GM12878 (cell line): ENCODE data around the gene FYB1. TPM values are rescaled to one million over a fixed set of nuclear protein-coding genes. Genes with fewer than 3 reads are reported as not detected.

Experiments used
- ATAC-seq: fragments of 200-7000 bp; cut with Tn5 transposase; 3 replicates; pipeline ENCODE4 v1.9.1; 2020; ENCODE audit warnings: mild to moderate bottlenecking, moderate library complexity
- BruUV-seq: library from RNA; stranded (reverse); fragments of 400-500 nt; replicated peaks from 2 replicates; lab custom pipeline; 2021; lab: Mats Ljungman, UMichigan
- CTCF ChIA-PET: fragments of 300-600 bp; sonication (Branson Sonifier 250); formaldehyde crosslinking; extraction: SDS; loops from one replicate; lab custom pipeline; 2021; ENCODE audit warnings: inconsistent platforms; lab: Yijun Ruan, JAX
- POLR2A ChIA-PET: fragments of 350-600 bp; formaldehyde crosslinking; extraction: SDS; loops from one replicate; lab custom pipeline; 2021; ENCODE audit warnings: inconsistent platforms; lab: Charles Lee
- RAD21 ChIA-PET: fragments of 300-600 bp; sonication (Branson Sonifier 250); formaldehyde crosslinking; loops from one replicate; lab custom pipeline; 2023; ENCODE audit warnings: antibody characterized with exemption; ENCODE audit not compliant: unreplicated experiment; lab: Charles Lee
- SMC1A ChIA-PET: fragments of 300-600 bp; sonication (Branson Sonifier 250); formaldehyde crosslinking; loops from one replicate; lab custom pipeline; 2023; ENCODE audit not compliant: unreplicated experiment, uncharacterized antibody; lab: Charles Lee
- DNase-seq: peaks from one replicate; pipeline ENCODE4 v3.0.0-alpha.2; 2011; ENCODE audit warnings: low read depth, low spot score
- FAIRE-seq: peaks from 3 replicates; lab custom pipeline; 2011; peaks lifted over from hg19 to GRCh38; lab: Jason Lieb, UNC
- H2AFZ ChIP-seq: 2 replicates; pipeline ENCODE4 v1.6.0; 2011; ENCODE audit warnings: low read depth, low read length, control low read depth; ENCODE audit not compliant: control insufficient read depth
- H3K27ac ChIP-seq: 2 replicates; pipeline ENCODE4 v1.5.1; 2011; ENCODE audit warnings: control low read depth; ENCODE audit not compliant: control insufficient read depth, insufficient read depth
- H3K27me3 ChIP-seq, 2 experiments: replicated peaks in 1 of 2; 2 replicates each; pipeline versions ENCODE4 v1.6.0 to v1.6.1; 2011; ENCODE audit warnings: low read length in 1 of 2; ENCODE audit not compliant: control insufficient read depth in 2 of 2, insufficient read depth in 2 of 2
- H3K36me3 ChIP-seq, 2 experiments: 2 replicates each; pipeline ENCODE4 v1.5.1; 2011; ENCODE audit warnings: low read length in 1 of 2; ENCODE audit not compliant: control insufficient read depth in 2 of 2, insufficient read depth in 2 of 2
- H3K4me1 ChIP-seq: 2 replicates; pipeline ENCODE4 v1.6.1; 2011; ENCODE audit warnings: mild to moderate bottlenecking, low read length, moderate library complexity, mixed read lengths; ENCODE audit not compliant: control insufficient read depth, insufficient read depth
- H3K4me2 ChIP-seq: 2 replicates; pipeline ENCODE4 v1.6.0; 2011; ENCODE audit warnings: control low read depth; ENCODE audit not compliant: control insufficient read depth, insufficient read depth
- H3K4me3 ChIP-seq: fragments of 200-600 bp; sonication (generic); 2 replicates; pipeline ENCODE4 v1.5.1; 2016
- H3K79me2 ChIP-seq: 2 replicates; pipeline ENCODE4 v1.6.0; 2011; ENCODE audit warnings: low read length; ENCODE audit not compliant: control insufficient read depth, insufficient read depth
- H3K9ac ChIP-seq: 2 replicates; pipeline ENCODE4 v1.8.0; 2011; ENCODE audit warnings: low read length, control low read depth, mixed read lengths; ENCODE audit not compliant: control insufficient read depth, insufficient read depth
- H3K9me3 ChIP-seq: replicated peaks from 3 replicates; pipeline ENCODE4 v1.5.1; 2011; ENCODE audit warnings: mild to moderate bottlenecking, low read length; ENCODE audit not compliant: control insufficient read depth, insufficient read depth
- H4K20me1 ChIP-seq: 2 replicates; pipeline ENCODE4 v1.6.0; 2011; ENCODE audit not compliant: control insufficient read depth, insufficient read depth
- BHLHE40 ChIP-seq, 2 experiments: fragments of 450-650 bp in 1 of 2; IDR thresholded peaks; 2 replicates each; pipeline ENCODE4 v1.6.1; 2011 to 2017; ENCODE audit warnings: low read depth in 2 of 2, borderline replicate concordance in 1 of 2, improper control_type of control experiment in 1 of 2, low read length in 1 of 2, mild to moderate bottlenecking in 1 of 2
- CBFB ChIP-seq: IDR thresholded peaks from 2 replicates; pipeline ENCODE4 v1.6.1; 2016; ENCODE audit warnings: antibody characterized with exemption, low read depth
- DPF2 ChIP-seq: fragments of 450-650 bp; IDR thresholded peaks from 2 replicates; pipeline ENCODE4 v1.6.1; 2017; ENCODE audit warnings: mild to moderate bottlenecking
- EED ChIP-seq: sonication (generic); IDR thresholded peaks from 2 replicates; pipeline ENCODE4 v1.6.1; 2016; ENCODE audit warnings: antibody characterized with exemption, low read depth
- ETV6 ChIP-seq, 2 experiments: fragments of 450-650 bp in 1 of 2; IDR thresholded peaks in 1 of 2; conservative IDR thresholded peaks in 1 of 2; 2 replicates each; pipeline ENCODE4 v1.6.1; 2014; ENCODE audit warnings: antibody characterized with exemption in 1 of 2, borderline replicate concordance in 1 of 2, low read depth in 1 of 2, mild to moderate bottlenecking in 1 of 2, moderate library complexity in 1 of 2
- PAX5 ChIP-seq: IDR thresholded peaks from 2 replicates; pipeline ENCODE4 v1.6.1; 2011; ENCODE audit warnings: low read depth, low read length, borderline replicate concordance
- RAD21 ChIP-seq: IDR thresholded peaks from 2 replicates; pipeline ENCODE4 v1.6.1; 2011; ENCODE audit warnings: mild to moderate bottlenecking, low read depth, low read length, moderate library complexity; ENCODE audit not compliant: insufficient read depth
- RAD51 ChIP-seq: fragments of 450-650 bp; IDR thresholded peaks from 2 replicates; pipeline ENCODE4 v1.6.1; 2016; ENCODE audit warnings: moderate library complexity, mild to moderate bottlenecking, inconsistent platforms
- SIN3A ChIP-seq: IDR thresholded peaks from 2 replicates; pipeline ENCODE4 v1.6.1; 2012; ENCODE audit warnings: low read depth, low read length, improper control_type of control experiment
- SIX5 ChIP-seq: IDR thresholded peaks from 2 replicates; pipeline ENCODE4 v1.6.1; 2011; ENCODE audit warnings: mild to moderate bottlenecking, low read depth, low read length, moderate library complexity; ENCODE audit not compliant: severe bottlenecking
- SPI1 ChIP-seq: IDR thresholded peaks from 2 replicates; pipeline ENCODE4 v1.6.1; 2011; ENCODE audit warnings: low read depth, mild to moderate bottlenecking, low read length, moderate library complexity, borderline replicate concordance; ENCODE audit not compliant: insufficient read depth
- SREBF2 ChIP-seq: IDR thresholded peaks from 2 replicates; pipeline ENCODE4 v1.6.1; 2012; ENCODE audit warnings: mild to moderate bottlenecking, low read length
- SUZ12 ChIP-seq: fragments of 200-600 bp; sonication (generic); IDR thresholded peaks from one replicate; pipeline ENCODE4 v1.6.1; 2018; ENCODE audit warnings: antibody characterized with exemption, mild to moderate bottlenecking; ENCODE audit not compliant: unreplicated experiment
- in situ Hi-C: fragments of 300-500 bp; cut with MboI; formaldehyde crosslinking; loops from 9 replicates; pipeline ENCODE4 v1.14.3; 2018; ENCODE audit warnings: mixed read lengths
- intact Hi-C: fragments of 100-400 bp; cut with micrococcal nuclease; formaldehyde crosslinking; loops from one replicate; pipeline ENCODE4 v1.14.2; 2022; ENCODE audit not compliant: unreplicated experiment
- polyA plus RNA-seq, 11 experiments: library from polyadenylated mRNA; depleted of rRNA in 4 of 11; unstranded in 6 of 11; stranded (reverse) in 5 of 11; fragments of >200 nt; fragmentation: Nextera tagmentation in 4 of 11; fragmentation: Illumina TruSeq in 1 of 11; extraction: Ambion mirVana in 4 of 11; extraction: Trizol in 1 of 11; gene quantifications; 1 replicate in 1 of 11; 2 replicates in 10 of 11; pipeline versions ENCODE4 v1.2.1 to v1.2.3, GENCODE V29; 2011 to 2016; ENCODE audit warnings: inconsistent platforms in 2 of 11, missing spikeins in 2 of 11, low read depth in 1 of 11
- total RNA-seq, 4 experiments: library from RNA; depleted of rRNA in 3 of 4; stranded (reverse); fragments of >200 nt in 3 of 4; fragmentation: Illumina TruSeq in 1 of 4; extraction: Trizol in 1 of 4; gene quantifications; 2 replicates each; pipeline versions ENCODE4 v1.2.1 to v1.2.3, GENCODE V29; 2013 to 2021
- TF ChIP-seq, protein P1 (sequence below): IDR thresholded peaks from 2 replicates; pipeline ENCODE4 v1.6.1; 2011; ENCODE audit warnings: borderline replicate concordance, low read depth, mild to moderate bottlenecking, moderate library complexity, low read length; ENCODE audit not compliant: insufficient read depth, poor library complexity, severe bottlenecking
- TF ChIP-seq, protein P2 (sequence below): IDR thresholded peaks from 2 replicates; pipeline ENCODE4 v1.6.1; 2011; ENCODE audit warnings: mild to moderate bottlenecking, low read depth, low read length, moderate library complexity; ENCODE audit not compliant: insufficient replicate concordance

FYB1 gene
- total and polyA plus RNA-seq, 10 of the 15 experiments (the other 5 are each of a cell fraction or from before 2014, with no cell fraction given), result 0.06 to 4.3 (median 0.25) TPM; not detected in 2

DNA sequence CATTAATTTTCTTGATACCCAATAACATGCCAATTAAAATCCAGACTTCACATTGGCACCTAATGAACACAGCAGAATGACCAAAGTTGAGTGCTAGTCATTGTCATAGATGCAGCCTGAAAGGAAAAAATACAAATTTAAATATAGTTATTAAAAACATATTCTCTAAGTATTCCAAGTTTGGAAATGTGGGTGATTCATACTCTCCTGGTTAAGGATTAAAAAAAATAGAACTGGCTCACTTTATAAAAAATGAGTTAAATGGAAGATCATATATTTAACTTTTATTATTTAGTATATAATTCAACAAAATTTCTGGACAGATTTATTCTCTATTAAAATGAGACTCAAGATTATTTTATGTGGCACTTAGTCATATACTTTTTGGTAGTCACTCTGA lies 112.0 kb downstream of the FYB1 start:
- RAD21 ChIA-PET, result no interaction called here
- Histone ChIP-seq H3K27me3 (no peaks in the 10 kb centered on the region), H3K4me2 (no peak overlapping the region), H4K20me1 (no peaks in the 10 kb centered on the region), H2AFZ (no peak overlapping the region), H3K36me3 (no peaks in the 10 kb centered on the region), H3K27ac (no peak overlapping the region), H3K9me3 (no peaks in the 10 kb centered on the region), H3K4me3 (no peak overlapping the region), H3K9ac (no peak overlapping the region), H3K79me2 (no peaks in the 10 kb centered on the region), H3K4me1 (no peaks in the 10 kb centered on the region)
- DNase-seq, result no peak
- no peak for ATAC-seq
- no peak for FAIRE-seq
- no TSS peak for BruUV-seq
- CTCF ChIA-PET, result no interaction called here
- POLR2A ChIA-PET, result no interaction called here
- TF ChIP-seq, protein P1, sequence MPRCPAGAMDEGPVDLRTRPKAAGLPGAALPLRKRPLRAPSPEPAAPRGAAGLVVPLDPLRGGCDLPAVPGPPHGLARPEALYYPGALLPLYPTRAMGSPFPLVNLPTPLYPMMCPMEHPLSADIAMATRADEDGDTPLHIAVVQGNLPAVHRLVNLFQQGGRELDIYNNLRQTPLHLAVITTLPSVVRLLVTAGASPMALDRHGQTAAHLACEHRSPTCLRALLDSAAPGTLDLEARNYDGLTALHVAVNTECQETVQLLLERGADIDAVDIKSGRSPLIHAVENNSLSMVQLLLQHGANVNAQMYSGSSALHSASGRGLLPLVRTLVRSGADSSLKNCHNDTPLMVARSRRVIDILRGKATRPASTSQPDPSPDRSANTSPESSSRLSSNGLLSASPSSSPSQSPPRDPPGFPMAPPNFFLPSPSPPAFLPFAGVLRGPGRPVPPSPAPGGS, result no peak
- TF ChIP-seq ETV6 (conservative IDR thresholded peaks at IDR 0.05 in 1 of 2, IDR thresholded peaks at IDR 0.05 in 1 of 2; ENCODE audit: borderline replicate concordance in 1 of 2, low read depth in 1 of 2) (no peak), BHLHE40 (IDR thresholded peaks at IDR 0.05; ENCODE audit: borderline replicate concordance in 1 of 2, low read depth in 2 of 2, low read length in 1 of 2) (no peak), RAD21 (no peak), DPF2 (no peak), SIX5 (no peak), SREBF2 (no peak), SUZ12 (no peak), SPI1 (no peak), RAD51 (no peak), EED (no peak), CBFB (no peak), SIN3A (no peak), PAX5 (no peak)
- TF ChIP-seq, protein P2, sequence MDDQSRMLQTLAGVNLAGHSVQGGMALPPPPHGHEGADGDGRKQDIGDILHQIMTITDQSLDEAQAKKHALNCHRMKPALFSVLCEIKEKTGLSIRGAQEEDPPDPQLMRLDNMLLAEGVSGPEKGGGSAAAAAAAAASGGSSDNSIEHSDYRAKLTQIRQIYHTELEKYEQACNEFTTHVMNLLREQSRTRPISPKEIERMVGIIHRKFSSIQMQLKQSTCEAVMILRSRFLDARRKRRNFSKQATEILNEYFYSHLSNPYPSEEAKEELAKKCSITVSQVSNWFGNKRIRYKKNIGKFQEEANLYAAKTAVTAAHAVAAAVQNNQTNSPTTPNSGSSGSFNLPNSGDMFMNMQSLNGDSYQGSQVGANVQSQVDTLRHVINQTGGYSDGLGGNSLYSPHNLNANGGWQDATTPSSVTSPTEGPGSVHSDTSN, result no peak
- in situ Hi-C loops (no loop called here), intact Hi-C loops (no loop called here)
- SMC1A ChIA-PET, result no interaction called here
